Spleen (tissue), 7 donors: ENCODE measurements around the gene KLKB1.

Experiments
- POLR2A ChIP-seq, 3 donors: fragments of 450-650 bp; IDR thresholded peaks; one replicate each; pipeline ENCODE4 v1.5.1; 2017; ENCODE audit warnings: antibody characterized with exemption in 3 of 3, mild to moderate bottlenecking in 1 of 3
- POLR2AphosphoS5 ChIP-seq, 3 donors: sonication (generic); formaldehyde crosslinking; IDR thresholded peaks; one replicate each; pipeline ENCODE4 v1.5.1; 2017; ENCODE audit warnings: antibody characterized with exemption in 3 of 3
- TF ChIP-seq, protein P1 (sequence below), 11 experiments: fragments of 200-600 bp in 7 of 11; fragments of 450-650 bp in 4 of 11; sonication (generic) in 4 of 11; IDR thresholded peaks in 8 of 11; conservative IDR thresholded peaks in 3 of 11; 1 replicate in 7 of 11; 2 replicates in 4 of 11; pipeline versions ENCODE4 v1.4.0 to v1.8.0; 2016 to 2021; ENCODE audit warnings: antibody characterized with exemption in 11 of 11, inconsistent platforms in 4 of 11, mild to moderate bottlenecking in 1 of 11
- donor health status: DM: no; HTN: no; CAD: no; lungs with moderate emphysema.
- donor health status: DM: no; HTN: no; CAD: no.
- donor health status: DM: no; HTN: no; CAD: no.

- TF ChIP-seq, protein P1, sequence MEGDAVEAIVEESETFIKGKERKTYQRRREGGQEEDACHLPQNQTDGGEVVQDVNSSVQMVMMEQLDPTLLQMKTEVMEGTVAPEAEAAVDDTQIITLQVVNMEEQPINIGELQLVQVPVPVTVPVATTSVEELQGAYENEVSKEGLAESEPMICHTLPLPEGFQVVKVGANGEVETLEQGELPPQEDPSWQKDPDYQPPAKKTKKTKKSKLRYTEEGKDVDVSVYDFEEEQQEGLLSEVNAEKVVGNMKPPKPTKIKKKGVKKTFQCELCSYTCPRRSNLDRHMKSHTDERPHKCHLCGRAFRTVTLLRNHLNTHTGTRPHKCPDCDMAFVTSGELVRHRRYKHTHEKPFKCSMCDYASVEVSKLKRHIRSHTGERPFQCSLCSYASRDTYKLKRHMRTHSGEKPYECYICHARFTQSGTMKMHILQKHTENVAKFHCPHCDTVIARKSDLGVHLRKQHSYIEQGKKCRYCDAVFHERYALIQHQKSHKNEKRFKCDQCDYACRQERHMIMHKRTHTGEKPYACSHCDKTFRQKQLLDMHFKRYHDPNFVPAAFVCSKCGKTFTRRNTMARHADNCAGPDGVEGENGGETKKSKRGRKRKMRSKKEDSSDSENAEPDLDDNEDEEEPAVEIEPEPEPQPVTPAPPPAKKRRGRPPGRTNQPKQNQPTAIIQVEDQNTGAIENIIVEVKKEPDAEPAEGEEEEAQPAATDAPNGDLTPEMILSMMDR (IDR thresholded peaks at IDR 0.05 in 8 of 11, conservative IDR thresholded peaks at IDR 0.05 in 3 of 11), result no peak
- TF ChIP-seq POLR2AphosphoS5 (IDR thresholded peaks at IDR 0.05) (no peak), POLR2A (IDR thresholded peaks at IDR 0.05) (no peak)
Measured at GRCh38 chr4:186307497-186307896, 80.2 kb downstream of the KLKB1 start.
